ENCODE data around the gene LHFPL6. TPM values are rescaled to one million over a fixed set of nuclear protein-coding genes. Genes with fewer than 3 reads are reported as not detected.
A peak's percentile ranks its signal among the peaks of the same experiment; 100 is the strongest.

LHFPL6 gene
- total RNA-seq, 1 donor from 2014 or later = 31.4 TPM

GRCh38 chr13:39486758-39487157 is 116.2 kb downstream of the LHFPL6 start:
- Histone ChIP-seq H4K20me1 (ENCODE audit: insufficient read depth, low read length) (no peaks in the 10 kb centered on the region), H3K36me3 (ENCODE audit: insufficient read depth, low read length) (no peaks in the 10 kb centered on the region), H3K27ac (ENCODE audit: low read depth, low read length) (no peak overlapping the region), H3K4me2 (ENCODE audit: low read length) (no peak overlapping the region), H3K27me3 (ENCODE audit: insufficient read depth, low read length) (no peaks in the 10 kb centered on the region), H2AFZ (ENCODE audit: low read depth, low read length) (no peak overlapping the region), H3K9me3 (ENCODE audit: insufficient read depth, low read depth, low read length) (no peaks in the 10 kb centered on the region), H3K9ac (ENCODE audit: low read length) (no peak overlapping the region), H3K4me1 (ENCODE audit: insufficient read depth, low read length) (peaks cover 21% of the 10 kb centered on the region), H3K4me3 (ENCODE audit: insufficient read depth, low read depth, low read length) (no peak overlapping the region), H3K79me2 (ENCODE audit: insufficient read depth, low read length) (peaks cover 5% of the 10 kb centered on the region)
- DNase-seq (ENCODE audit: low read depth) (no peak), FAIRE-seq (peak; percentile 41)
- Mint-ChIP-seq H3K9me3 (ENCODE audit: unreplicated experiment) (no peaks in the 10 kb centered on the region), H3K27ac (ENCODE audit: unreplicated experiment) (no peak overlapping the region), H3K27me3 (ENCODE audit: low read depth, unreplicated experiment) (no peaks in the 10 kb centered on the region), H3K4me1 (ENCODE audit: low read depth, unreplicated experiment) (peaks cover 13% of the 10 kb centered on the region), H3K4me3 (ENCODE audit: unreplicated experiment) (no peak overlapping the region), H3K36me3 (ENCODE audit: low read depth, unreplicated experiment) (no peaks in the 10 kb centered on the region)
- TF ChIP-seq CTCF (IDR thresholded peaks at IDR 0.05; ENCODE audit: insufficient read depth, low read depth, low read length) (no peak), EZH2 (IDR thresholded peaks at IDR 0.05; ENCODE audit: insufficient read depth, low read length) (no peak)

GRCh38 chr13:39485314-39485700 is 117.7 kb downstream of the LHFPL6 start:
- no peak for FAIRE-seq
- TF ChIP-seq CTCF (IDR thresholded peaks at IDR 0.05; ENCODE audit: insufficient read depth, low read depth, low read length) (no peak), EZH2 (IDR thresholded peaks at IDR 0.05; ENCODE audit: insufficient read depth, low read length) (no peak)
- Histone ChIP-seq H3K4me1 (ENCODE audit: insufficient read depth, low read length) (peaks cover 21% of the 10 kb centered on the region), H3K9ac (ENCODE audit: low read length) (no peak overlapping the region), H4K20me1 (ENCODE audit: insufficient read depth, low read length) (no peaks in the 10 kb centered on the region), H3K4me3 (ENCODE audit: insufficient read depth, low read depth, low read length) (no peak overlapping the region), H3K79me2 (ENCODE audit: insufficient read depth, low read length) (no peaks in the 10 kb centered on the region), H3K36me3 (ENCODE audit: insufficient read depth, low read length) (no peaks in the 10 kb centered on the region), H3K9me3 (ENCODE audit: insufficient read depth, low read depth, low read length) (no peaks in the 10 kb centered on the region), H3K4me2 (ENCODE audit: low read length) (peak overlapping the region; percentile 52), H2AFZ (ENCODE audit: low read depth, low read length) (no peak overlapping the region), H3K27ac (ENCODE audit: low read depth, low read length) (peak overlapping the region; percentile 34), H3K27me3 (ENCODE audit: insufficient read depth, low read length) (no peaks in the 10 kb centered on the region)
- H3K27me3 Mint-ChIP-seq (ENCODE audit: low read depth, unreplicated experiment) = no peaks in the 10 kb centered on the region
- H3K4me3 Mint-ChIP-seq (ENCODE audit: unreplicated experiment) = no peak overlapping the region
- no peaks in the 10 kb centered on the region for H3K36me3 Mint-ChIP-seq (ENCODE audit: low read depth, unreplicated experiment)
- DNase-seq (ENCODE audit: low read depth) = peak; percentile 59
- H3K4me1 Mint-ChIP-seq (ENCODE audit: low read depth, unreplicated experiment) = peaks cover 11% of the 10 kb centered on the region
- H3K9me3 Mint-ChIP-seq (ENCODE audit: unreplicated experiment) = no peaks in the 10 kb centered on the region
- H3K27ac Mint-ChIP-seq (ENCODE audit: unreplicated experiment) = no peak overlapping the region

- Histone ChIP-seq H3K9ac (ENCODE audit: low read length) (no peak overlapping the region), H3K4me3 (ENCODE audit: insufficient read depth, low read depth, low read length) (no peak overlapping the region), H3K27me3 (ENCODE audit: insufficient read depth, low read length) (no peaks in the 10 kb centered on the region), H4K20me1 (ENCODE audit: insufficient read depth, low read length) (no peaks in the 10 kb centered on the region), H3K4me2 (ENCODE audit: low read length) (peak overlapping the region; percentile 52), H3K27ac (ENCODE audit: low read depth, low read length) (peak overlapping the region; percentile 36), H3K4me1 (ENCODE audit: insufficient read depth, low read length) (peaks cover 17% of the 10 kb centered on the region), H3K36me3 (ENCODE audit: insufficient read depth, low read length) (no peaks in the 10 kb centered on the region), H3K9me3 (ENCODE audit: insufficient read depth, low read depth, low read length) (no peaks in the 10 kb centered on the region), H2AFZ (ENCODE audit: low read depth, low read length) (no peak overlapping the region), H3K79me2 (ENCODE audit: insufficient read depth, low read length) (no peaks in the 10 kb centered on the region)
- DNase-seq (ENCODE audit: low read depth) (peak; percentile 83), FAIRE-seq (peak; percentile 59)
- TF ChIP-seq EZH2 (IDR thresholded peaks at IDR 0.05; ENCODE audit: insufficient read depth, low read length) (no peak), CTCF (IDR thresholded peaks at IDR 0.05; ENCODE audit: insufficient read depth, low read depth, low read length) (no peak)
- Mint-ChIP-seq H3K36me3 (ENCODE audit: low read depth, unreplicated experiment) (no peaks in the 10 kb centered on the region), H3K27me3 (ENCODE audit: low read depth, unreplicated experiment) (no peaks in the 10 kb centered on the region), H3K9me3 (ENCODE audit: unreplicated experiment) (no peaks in the 10 kb centered on the region), H3K4me1 (ENCODE audit: low read depth, unreplicated experiment) (peaks cover 5% of the 10 kb centered on the region), H3K27ac (ENCODE audit: unreplicated experiment) (no peak overlapping the region), H3K4me3 (ENCODE audit: unreplicated experiment) (no peak overlapping the region)
Observed at GRCh38 chr13:39484506-39485313, 118.3 kb downstream of the LHFPL6 start.

Data from astrocyte (in vitro differentiated cells and primary cell).